ENCODE results near the gene HDX. TPM values are rescaled to one million over a fixed set of nuclear protein-coding genes. Genes with fewer than 3 reads are reported as not detected.

HDX gene
- total RNA-seq, 1 experiment from 2014 or later: 6.6 TPM

- POLR2A ChIA-PET: interaction anchor here (0.7 kb wide), 1 partner anchor 630 kb away, joined by 3 read pairs; no protein-coding TSS in a partner anchor
- CTCF ChIA-PET: no interaction called here
- no peaks in the 10 kb centered on the region for H3K4me1 Mint-ChIP-seq (ENCODE audit: insufficient read depth, unreplicated experiment)
- no peak for DNase-seq (ENCODE audit: unreplicated experiment)
- intact Hi-C loops (cut with micrococcal nuclease): no loop called here
- no peak overlapping the region for H3K4me3 Mint-ChIP-seq (ENCODE audit: unreplicated experiment)
- TF ChIP-seq CTCF (IDR thresholded peaks at IDR 0.05; ENCODE audit: unreplicated experiment): no peak
- H3K36me3 Mint-ChIP-seq (ENCODE audit: insufficient read depth, unreplicated experiment): peaks cover 7% of the 10 kb centered on the region
- BruUV-seq (replicated peaks): no TSS peak
- H3K27ac Mint-ChIP-seq (ENCODE audit: low read depth, unreplicated experiment): no peak overlapping the region
- H3K27me3 Mint-ChIP-seq (ENCODE audit: insufficient read depth, unreplicated experiment): no peaks in the 10 kb centered on the region
- H3K9me3 Mint-ChIP-seq (ENCODE audit: unreplicated experiment): no peaks in the 10 kb centered on the region
Measured at GRCh38 chrX:84487365-84488353, 14.6 kb downstream of the HDX start.

- ChIA-PET POLR2A (interaction anchor here (0.6 kb wide), 1 partner anchor 58 kb away, joined by 3 read pairs; no protein-coding TSS in a partner anchor), CTCF (no interaction called here)
- H3K36me3 Mint-ChIP-seq (ENCODE audit: insufficient read depth, unreplicated experiment): peaks cover 12% of the 10 kb centered on the region
- no peak overlapping the region for H3K4me3 Mint-ChIP-seq (ENCODE audit: unreplicated experiment)
- DNase-seq (ENCODE audit: unreplicated experiment): no peak
- peaks cover 8% of the 10 kb centered on the region for H3K9me3 Mint-ChIP-seq (ENCODE audit: unreplicated experiment)
- no TSS peak for BruUV-seq (replicated peaks)
- intact Hi-C loops (cut with micrococcal nuclease): no loop called here
- H3K27me3 Mint-ChIP-seq (ENCODE audit: insufficient read depth, unreplicated experiment): no peaks in the 10 kb centered on the region
- TF ChIP-seq CTCF (IDR thresholded peaks at IDR 0.05; ENCODE audit: unreplicated experiment): no peak
- no peak overlapping the region for H3K27ac Mint-ChIP-seq (ENCODE audit: low read depth, unreplicated experiment)
- no peaks in the 10 kb centered on the region for H3K4me1 Mint-ChIP-seq (ENCODE audit: insufficient read depth, unreplicated experiment)
Measured at GRCh38 chrX:84479086-84479485, 23.2 kb downstream of the HDX start.

GRCh38 chrX:84477114-84477513, 25.1 kb downstream of the HDX start:
- no peak overlapping the region for H3K27ac Mint-ChIP-seq (ENCODE audit: low read depth, unreplicated experiment)
- H3K9me3 Mint-ChIP-seq (ENCODE audit: unreplicated experiment): peaks cover 8% of the 10 kb centered on the region
- H3K4me1 Mint-ChIP-seq (ENCODE audit: insufficient read depth, unreplicated experiment): no peaks in the 10 kb centered on the region
- DNase-seq (ENCODE audit: unreplicated experiment): no peak
- POLR2A ChIA-PET: interaction anchor here (0.6 kb wide), 1 partner anchor 21 kb away, joined by 3 read pairs; no protein-coding TSS in a partner anchor
- peaks cover 2% of the 10 kb centered on the region for H3K36me3 Mint-ChIP-seq (ENCODE audit: insufficient read depth, unreplicated experiment)
- CTCF ChIA-PET: no interaction called here
- H3K27me3 Mint-ChIP-seq (ENCODE audit: insufficient read depth, unreplicated experiment): no peaks in the 10 kb centered on the region
- BruUV-seq (replicated peaks): no TSS peak
- H3K4me3 Mint-ChIP-seq (ENCODE audit: unreplicated experiment): no peak overlapping the region
- intact Hi-C loops (cut with micrococcal nuclease): no loop called here
- TF ChIP-seq CTCF (IDR thresholded peaks at IDR 0.05; ENCODE audit: unreplicated experiment): no peak

- BruUV-seq (replicated peaks): no TSS peak
Measured at GRCh38 chrX:84475596-84475995, 26.7 kb downstream of the HDX start.

More at GRCh38 chrX:84475596-84475995, 26.7 kb downstream of the HDX start:
- H3K9me3 Mint-ChIP-seq (ENCODE audit: unreplicated experiment): no peaks in the 10 kb centered on the region
- intact Hi-C loops (cut with micrococcal nuclease): no loop called here
- no peaks in the 10 kb centered on the region for H3K36me3 Mint-ChIP-seq (ENCODE audit: insufficient read depth, unreplicated experiment)
- no peak overlapping the region for H3K27ac Mint-ChIP-seq (ENCODE audit: low read depth, unreplicated experiment)
- H3K27me3 Mint-ChIP-seq (ENCODE audit: insufficient read depth, unreplicated experiment): no peaks in the 10 kb centered on the region
- DNase-seq (ENCODE audit: unreplicated experiment): no peak
- POLR2A ChIA-PET: interaction anchor here (0.6 kb wide), 1 partner anchor 291 kb away, joined by 3 read pairs; no protein-coding TSS in a partner anchor
- CTCF ChIA-PET: interaction anchor here (0.7 kb wide), 1 partner anchor 32 kb away, joined by 3 read pairs; no protein-coding TSS in a partner anchor
- H3K4me1 Mint-ChIP-seq (ENCODE audit: insufficient read depth, unreplicated experiment): no peaks in the 10 kb centered on the region
- no peak for TF ChIP-seq CTCF (IDR thresholded peaks at IDR 0.05; ENCODE audit: unreplicated experiment)
- no peak overlapping the region for H3K4me3 Mint-ChIP-seq (ENCODE audit: unreplicated experiment)
